GM18868 (cell line): Measurements from ENCODE around the gene KRTAP2-2.
"Not testable (repeated sequence)": the region's sequence is repeated elsewhere in the genome, so short reads cannot be mapped to it uniquely, and the experiment has no call there.

Experiments
- ATAC-seq: cut with Tn5 transposase; IDR thresholded peaks from one replicate; pipeline ENCODE4 v1.9.1; 2021; ENCODE audit warnings: mild to moderate bottlenecking, moderate library complexity; ENCODE audit not compliant: unreplicated experiment

The KRTAP2-2 gene

DNA sequence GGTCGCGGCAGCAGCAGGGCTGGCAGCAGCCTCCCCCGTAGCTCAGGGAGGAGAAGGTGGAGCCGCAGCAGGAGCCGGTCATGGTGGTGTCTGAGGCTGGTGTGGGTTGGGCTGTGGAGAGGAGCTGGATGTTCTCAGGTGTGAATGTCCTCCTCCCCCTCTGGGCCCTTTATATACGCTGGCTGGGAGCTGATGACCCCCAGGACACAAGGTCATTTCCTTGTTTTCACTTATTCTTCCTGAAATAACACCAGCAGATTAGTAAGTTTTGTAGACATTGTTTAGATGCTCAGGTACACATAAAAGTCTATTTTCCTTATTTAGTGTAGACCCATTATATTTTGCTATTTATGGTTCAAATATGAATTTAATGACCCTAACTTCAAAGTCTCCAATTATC lies at the start of gene KRTAP2-2:
KRTAP2-2 (minus strand) TSS at position 101 of the 400 bp plus-strand sequence; CDS start at position 82, 19 bp downstream.
- not testable (repeated sequence) for ATAC-seq

GRCh38 chr17:41104386-41105038 lies 49.5 kb upstream of the KRTAP2-2 start:
- ATAC-seq: not testable (repeated sequence)

DNA sequence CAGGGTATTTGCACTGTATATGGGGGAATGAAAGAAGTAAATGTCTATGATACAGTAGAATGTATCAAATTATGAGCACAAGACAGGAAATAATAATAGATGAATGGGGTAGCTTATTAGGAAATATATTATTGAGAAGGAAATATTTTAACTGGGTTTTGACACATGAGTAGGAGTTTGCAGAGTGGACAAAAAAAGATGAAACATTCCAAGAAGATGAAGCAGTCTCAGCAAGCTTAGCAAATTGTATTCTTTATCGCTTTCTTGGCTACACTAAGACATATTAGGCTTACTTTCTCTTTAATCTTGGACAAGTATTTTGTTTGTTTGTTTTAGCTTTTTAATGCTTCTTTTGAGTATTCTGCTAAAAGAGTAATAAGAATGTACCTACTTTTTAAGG lies 48.9 kb upstream of the KRTAP2-2 start:
- no peak for ATAC-seq

DNA sequence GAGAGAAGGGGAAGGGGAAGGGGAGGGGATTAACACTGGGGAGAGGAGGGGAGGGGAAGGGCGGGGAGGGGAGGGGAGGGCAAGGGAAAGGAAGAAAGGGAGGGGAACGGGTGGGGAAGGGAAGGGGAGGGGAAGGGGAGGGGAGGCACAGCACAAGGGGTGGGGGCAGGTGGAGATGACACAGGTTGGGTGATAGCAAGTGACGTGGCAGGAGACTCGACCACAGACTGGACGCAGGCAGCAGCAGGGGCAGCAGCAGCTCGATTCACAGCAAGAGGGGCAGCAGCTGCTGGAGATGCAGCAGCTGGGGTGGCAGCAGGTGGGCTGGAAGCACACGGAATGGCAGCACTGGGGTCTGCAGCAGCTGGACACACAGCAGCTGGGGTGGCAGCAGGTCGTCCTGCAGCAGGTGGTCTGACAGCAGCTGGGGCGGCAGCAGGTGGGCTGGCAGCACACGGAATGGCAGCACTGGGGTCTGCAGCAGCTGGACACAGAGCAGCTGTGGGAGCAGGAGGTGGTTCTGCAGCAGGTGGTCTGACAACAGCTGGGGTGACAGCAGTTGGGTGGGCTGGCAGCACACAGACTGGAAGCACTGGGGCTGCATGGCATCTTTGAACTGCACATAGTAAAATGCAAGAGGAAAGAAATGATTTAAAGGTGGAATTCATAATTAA lies 46.7 kb upstream of the KRTAP2-2 start, which contains the start of gene KRTAP4-16:
KRTAP4-16 (minus strand) TSS at position 624 of the 674 bp plus-strand sequence; CDS start at position 624, 0 bp downstream.
- no peak for ATAC-seq

DNA sequence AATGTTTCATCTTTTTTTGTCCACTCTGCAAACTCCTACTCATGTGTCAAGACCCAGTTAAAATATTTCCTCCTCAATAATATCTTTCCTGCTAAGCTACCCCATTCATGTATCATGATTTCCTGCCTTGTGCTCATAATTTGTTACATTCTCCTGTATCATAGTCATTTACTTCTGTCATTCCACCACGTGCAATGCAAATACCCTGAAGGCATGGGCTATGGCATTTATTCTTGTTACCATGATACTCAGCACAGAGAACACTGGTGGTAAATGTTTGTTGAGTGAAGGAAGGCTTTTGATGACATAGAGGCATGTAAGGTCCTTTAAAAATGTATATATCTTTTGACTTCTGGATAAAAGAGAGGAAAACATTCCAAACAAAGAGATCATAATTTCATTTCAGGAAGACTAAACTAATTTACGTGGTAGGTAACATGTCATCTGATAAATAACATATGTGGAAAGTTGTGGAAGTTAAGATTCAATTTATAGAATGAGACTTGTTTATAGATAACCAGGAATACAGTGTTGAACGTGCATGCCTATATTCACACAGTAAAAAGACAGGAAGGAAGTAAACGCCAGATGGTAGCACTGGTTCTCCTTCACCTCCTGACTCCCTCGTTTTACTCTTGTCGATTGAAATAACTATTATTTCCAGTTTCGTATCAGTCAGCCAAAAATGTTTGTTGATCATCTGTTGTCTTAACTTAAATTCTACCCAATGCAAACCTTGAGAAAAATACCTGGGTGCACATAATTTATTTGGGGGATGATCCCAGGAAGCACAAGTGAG lies 44.9 kb upstream of the KRTAP2-2 start:
- not testable (repeated sequence) for ATAC-seq

DNA sequence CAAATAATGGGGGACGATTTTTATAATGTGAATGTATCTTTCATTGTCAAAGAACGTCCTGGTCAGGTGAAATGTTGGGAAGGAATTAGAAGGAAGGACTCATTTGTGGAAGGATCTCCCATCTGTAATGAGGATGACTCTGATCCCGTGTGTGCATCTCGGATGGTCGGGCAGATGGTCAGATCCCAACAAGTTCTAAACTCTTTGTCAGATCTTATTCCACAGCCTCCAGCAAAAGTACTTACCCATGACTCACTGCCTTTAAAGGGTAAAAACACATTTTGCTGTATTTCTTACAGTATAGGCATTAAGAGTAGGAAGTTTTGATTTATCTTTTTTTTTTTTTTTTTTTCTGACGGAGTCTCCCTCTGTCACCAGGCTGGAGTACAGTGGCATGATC lies 43.5 kb upstream of the KRTAP2-2 start:
- ATAC-seq: no peak

- no peak for ATAC-seq
Measured at GRCh38 chr17:41098042-41098441, 43.0 kb upstream of the KRTAP2-2 start, which contains the start of gene KRTAP4-8. KRTAP4-8 (minus strand) TSS chr17:41098142; CDS start chr17:41098084, 58 bp downstream.

DNA sequence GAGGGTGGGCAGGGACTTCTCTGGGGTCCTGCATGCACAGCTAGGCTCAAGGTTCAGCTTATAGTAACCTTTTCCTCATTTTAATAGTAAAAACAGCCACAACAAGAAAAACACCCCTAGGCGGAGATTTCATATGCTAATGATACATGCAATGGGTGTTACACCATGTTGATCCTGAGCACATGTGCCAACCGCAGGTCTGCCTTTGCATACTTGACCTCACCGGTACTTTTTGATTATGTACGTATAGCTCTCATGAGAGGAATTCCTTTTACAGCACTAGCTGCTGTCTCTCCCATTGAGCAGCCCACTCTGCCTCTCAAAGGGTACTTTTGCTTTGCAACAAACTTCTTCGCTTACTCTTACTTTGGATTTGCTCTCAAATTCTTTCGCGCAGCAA lies 41.0 kb upstream of the KRTAP2-2 start:
- ATAC-seq: no peak

DNA sequence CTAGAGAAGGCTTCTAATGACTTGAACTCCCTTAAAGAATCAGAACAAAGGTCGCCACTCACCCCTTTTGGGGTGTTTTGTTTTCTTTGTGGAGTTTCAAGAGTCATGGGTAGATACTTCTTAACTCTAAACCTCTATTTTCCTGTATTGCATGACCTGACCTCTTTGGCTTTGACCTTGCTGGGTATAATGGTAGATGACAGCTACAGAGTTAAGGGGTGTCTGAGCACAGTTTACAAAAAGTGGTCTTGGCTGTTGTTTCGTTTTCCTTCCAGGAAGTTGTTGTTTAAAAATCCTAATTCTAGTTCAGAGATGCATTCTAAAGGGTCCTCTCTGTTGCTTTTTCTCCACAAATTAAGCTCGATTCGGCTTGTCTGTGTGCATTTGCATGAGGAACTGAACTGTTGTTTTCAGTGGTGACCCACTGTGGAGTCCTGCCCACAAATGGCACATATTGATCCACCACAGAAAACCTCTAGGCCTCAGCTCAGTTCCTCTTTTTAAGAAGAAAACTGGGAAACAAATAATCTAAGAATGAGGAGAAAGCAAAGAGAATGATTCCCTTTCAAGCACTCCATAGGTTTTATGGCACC lies 33.8 kb upstream of the KRTAP2-2 start:
- ATAC-seq: not testable (repeated sequence)

- not testable (repeated sequence) for ATAC-seq
Measured at GRCh38 chr17:41084100-41084856, 29.2 kb upstream of the KRTAP2-2 start, which contains the start of gene KRTAP4-7. KRTAP4-7 (plus strand) TSS chr17:41084150; CDS start chr17:41084207, 57 bp downstream.

- ATAC-seq: not testable (repeated sequence)
Measured at GRCh38 chr17:41083427-41083826, 28.4 kb upstream of the KRTAP2-2 start.

GRCh38 chr17:41082626-41083025 lies 27.6 kb upstream of the KRTAP2-2 start:
- ATAC-seq: no peak

DNA sequence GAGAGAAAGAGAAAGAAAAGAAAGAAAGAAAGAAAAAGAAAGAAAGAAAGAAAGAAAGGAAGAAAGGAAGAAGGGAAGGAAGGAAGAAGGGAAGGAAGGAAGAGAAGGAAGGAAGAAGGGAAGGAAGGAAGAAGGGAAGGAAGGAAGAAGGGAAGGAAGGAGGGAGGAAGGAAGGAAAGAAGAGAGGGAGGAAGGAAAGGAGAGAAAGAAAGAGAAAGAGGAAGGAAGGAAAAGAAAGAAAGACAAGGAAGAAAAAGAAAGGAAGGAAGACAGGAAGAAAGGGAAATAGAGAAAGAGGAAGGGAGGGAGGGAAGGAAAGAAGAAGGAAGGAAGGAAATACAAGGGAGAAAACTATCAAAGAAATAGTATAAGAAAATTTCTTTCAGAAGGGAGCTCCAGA lies 21.8 kb upstream of the KRTAP2-2 start:
- ATAC-seq: no peak

- no peak for ATAC-seq
Measured at GRCh38 chr17:41073676-41074075, 18.6 kb upstream of the KRTAP2-2 start.

DNA sequence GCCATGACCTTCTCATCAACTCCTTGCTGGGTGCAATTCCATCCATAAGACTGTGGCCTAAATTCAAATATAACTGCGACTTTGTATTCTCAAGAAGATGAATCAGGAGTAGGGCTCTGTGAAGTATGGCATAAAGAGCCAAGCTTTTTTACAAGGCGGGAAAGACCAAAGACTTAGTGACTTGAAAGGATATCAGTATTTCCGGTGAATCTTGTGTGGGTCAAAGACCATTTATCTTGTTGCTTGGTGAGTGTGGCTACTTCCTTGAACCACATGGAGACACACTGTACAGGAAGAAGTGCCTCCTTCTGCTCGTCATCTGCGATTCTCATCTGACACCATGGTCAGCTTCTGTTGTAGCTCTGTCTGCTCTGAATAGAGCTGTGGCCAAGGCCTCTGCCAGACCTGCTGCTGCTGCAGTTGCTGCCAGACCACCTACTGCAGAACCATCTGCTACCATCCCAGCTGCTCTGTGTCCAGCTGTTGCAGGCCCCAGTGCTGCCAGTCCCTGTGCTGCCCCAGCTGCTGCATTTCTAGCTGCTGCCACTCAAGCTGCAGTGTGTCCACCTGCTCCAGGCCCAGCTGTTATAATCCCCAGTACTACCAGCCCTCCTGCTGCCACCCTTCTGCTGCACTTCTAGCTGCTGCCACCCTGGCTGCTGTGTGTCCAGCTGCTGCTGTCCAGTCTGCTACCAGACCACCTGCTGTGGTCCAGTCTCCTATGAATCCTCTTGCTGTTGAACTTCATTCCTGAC lies 16.8 kb upstream of the KRTAP2-2 start:
- ATAC-seq: no peak

- no peak for ATAC-seq
Measured at GRCh38 chr17:41069031-41069430, 14.0 kb upstream of the KRTAP2-2 start.

DNA sequence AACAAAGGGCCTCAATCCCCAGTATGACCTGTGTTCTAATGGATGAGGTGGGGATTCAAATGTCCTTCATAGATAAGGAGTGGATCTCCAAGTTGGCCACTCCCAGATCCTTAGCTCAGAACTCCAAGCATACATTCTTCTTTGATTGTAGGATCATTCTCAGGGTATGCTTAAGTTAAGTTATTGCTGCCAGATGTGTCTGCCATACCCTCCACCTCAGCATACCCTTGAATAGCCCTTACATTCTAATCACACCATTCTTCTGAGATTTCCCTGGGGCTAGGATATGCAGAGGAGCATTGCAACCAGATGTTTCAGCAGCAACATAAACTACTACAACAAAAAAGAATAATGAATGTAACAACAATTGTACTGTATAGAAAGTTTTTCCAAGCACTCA lies 12.3 kb upstream of the KRTAP2-2 start:
- ATAC-seq: no peak

- ATAC-seq: no peak
Measured at GRCh38 chr17:41065829-41066624, 11.0 kb upstream of the KRTAP2-2 start, which contains the start of gene KRTAP2-4. KRTAP2-4 (minus strand) TSS chr17:41065879; CDS start chr17:41065845, 34 bp downstream.
